Umbilical cord (tissue), 2 donors: ENCODE results near the gene RTL1. TPM values are rescaled to one million over a fixed set of nuclear protein-coding genes. Genes with fewer than 3 reads are reported as not detected.

Source experiments
- DNase-seq: peaks from one replicate; pipeline ENCODE4 v3.0.0-alpha.2; 2015; ENCODE audit warnings: low spot score
- total RNA-seq: library from RNA; depleted of rRNA; stranded (reverse); fragments of >200 nt; gene quantifications from one replicate; pipeline ENCODE4 v1.2.3, GENCODE V29; 2014; ENCODE audit warnings: low replicate concordance; ENCODE audit not compliant: insufficient read depth

Gene RTL1
- total RNA-seq, 1 donor from 2014 or later: 3.6 TPM

DNA sequence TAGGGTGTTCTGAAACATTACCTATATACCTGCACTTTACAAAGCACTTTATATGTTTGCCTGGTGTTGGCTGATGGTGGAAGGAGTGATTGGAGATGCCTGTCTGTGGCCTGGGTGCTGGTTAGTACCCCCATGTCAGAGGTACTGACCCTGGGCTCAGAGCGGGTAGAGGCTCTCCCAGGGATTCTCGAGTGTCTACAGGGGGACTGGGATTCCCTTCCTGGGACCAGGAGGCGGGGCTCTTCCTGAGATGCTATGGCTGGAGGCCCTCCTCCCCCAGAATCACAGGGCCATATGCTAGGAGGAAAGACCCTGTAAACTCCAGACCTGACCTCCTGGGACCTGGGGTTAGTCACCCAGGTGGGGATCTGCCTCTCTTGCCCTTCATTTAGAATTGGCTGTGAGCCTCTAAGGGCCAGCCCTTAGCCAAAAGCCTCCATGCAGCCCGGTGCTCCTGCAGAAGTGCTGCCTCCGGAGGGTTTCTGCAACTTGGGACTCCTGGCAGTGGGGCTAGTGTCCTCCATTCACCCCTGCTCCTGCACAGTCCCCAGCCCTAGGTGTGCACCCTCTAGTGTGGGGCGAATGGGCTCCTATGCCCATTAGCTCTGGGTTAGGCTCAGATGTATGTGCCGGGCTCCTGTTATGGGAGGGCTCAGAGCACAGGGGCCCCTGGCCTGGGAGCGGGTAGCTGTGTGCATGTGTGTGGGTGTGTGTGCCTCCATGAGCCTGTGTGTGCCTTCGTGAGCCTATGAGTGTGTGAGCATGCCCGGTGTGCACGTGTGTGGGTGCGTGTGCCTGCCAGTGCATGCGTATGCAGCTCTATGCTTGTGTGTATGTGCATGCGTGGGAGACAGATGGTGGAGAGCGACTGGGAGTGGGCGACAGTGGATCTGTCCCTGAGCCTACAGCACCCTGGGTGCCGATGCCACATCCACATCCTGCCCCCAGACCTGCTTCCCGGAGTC lies 36.6 kb downstream of the RTL1 start:
- no peak for DNase-seq

DNA sequence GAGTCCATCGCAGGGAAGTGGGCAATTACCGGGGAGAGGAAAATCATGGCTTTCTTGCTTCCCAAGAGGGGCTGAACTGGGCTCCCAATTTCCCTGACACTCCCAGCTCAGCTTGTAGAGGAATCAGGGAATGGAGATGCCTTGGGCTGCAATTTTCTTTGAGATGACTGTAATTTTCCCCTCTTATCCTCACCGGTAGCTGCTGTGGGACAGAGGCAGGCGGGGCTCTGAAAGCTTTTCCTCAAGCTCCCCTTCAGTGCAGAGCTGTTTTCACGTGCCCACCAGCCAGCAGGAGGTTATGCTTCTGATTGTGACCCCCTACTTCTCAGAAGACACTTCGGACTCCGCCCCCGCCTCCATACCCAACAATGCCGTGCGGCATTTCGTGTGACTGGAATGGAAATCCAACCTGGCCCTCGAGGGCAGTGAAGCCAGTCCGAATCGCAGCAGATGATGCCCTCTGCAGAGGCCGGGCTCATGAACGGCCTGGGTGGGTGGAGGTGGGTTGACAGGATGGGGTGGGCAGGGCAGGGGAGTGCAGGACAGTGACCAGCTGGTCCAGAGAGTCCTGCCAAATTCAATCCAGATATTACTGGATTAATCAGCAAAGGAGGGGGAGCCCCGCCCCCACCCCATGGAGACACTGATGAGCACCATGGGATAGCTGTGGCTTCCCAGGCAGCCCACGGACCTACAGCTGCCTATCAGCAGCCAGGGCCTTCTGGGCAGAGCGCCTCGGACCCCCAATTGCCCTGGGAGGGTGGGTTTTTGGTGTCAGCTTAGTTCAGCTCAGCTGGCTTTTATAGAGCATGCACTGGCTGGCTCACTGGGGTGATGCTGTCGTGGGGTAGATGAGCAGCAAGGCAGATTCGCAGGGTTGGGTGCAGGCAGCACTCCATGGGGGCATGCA lies 37.6 kb downstream of the RTL1 start:
- DNase-seq: no peak

DNA sequence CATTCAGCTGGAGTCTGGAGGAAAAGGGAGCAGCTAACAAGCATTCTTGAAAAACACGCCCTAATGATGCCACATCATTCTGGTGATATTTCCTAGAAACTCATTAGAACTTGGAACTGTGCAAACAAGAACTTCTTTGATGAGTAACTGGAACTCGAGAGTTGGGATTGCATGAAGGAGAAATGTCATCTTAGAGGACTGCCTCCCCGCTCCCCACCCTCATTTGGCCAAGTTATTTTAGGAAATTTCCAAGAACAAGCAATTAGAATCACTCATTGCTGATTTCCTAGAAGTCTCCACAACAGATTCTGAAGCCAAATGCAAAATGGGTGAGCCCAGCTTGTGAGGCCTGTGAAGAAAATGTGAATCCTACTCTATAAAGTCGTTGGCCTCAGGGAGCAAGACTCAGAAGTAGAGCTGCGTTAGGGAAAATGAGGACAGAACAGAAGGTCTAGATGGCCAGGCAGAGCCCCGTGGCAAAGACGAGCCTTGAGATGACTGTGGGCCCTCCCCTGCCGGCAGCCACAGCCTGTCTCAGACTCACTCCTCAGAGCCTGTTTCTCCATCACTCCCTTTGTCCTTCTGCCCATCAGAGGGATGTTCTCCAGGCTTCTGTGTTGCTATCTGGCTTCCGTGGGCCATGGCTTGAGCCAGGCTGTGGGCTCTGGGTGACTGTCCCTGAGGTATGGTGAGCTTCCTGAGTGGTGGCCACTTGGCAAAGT lies 38.4 kb downstream of the RTL1 start:
- no peak for DNase-seq

DNA sequence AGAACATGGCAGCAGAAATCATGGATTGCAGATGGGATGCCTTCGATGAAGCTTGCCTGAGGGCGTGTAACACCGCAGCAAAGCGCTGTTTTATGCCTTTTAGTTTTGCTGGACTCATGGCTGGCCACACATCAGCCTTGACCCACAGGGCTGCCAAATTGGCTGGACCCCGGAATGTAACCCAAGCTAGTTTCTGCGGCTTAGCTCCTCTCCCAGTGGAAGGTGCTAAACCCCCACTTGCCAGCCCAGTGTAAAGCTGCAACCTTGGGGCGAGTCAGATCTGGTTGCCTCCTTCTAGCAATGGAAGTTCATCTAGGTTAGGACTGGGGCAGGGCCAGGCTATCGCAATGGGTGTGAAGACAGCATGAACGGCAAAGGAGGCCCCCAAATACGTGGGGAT lies 39.3 kb downstream of the RTL1 start:
- no peak for DNase-seq

DNA sequence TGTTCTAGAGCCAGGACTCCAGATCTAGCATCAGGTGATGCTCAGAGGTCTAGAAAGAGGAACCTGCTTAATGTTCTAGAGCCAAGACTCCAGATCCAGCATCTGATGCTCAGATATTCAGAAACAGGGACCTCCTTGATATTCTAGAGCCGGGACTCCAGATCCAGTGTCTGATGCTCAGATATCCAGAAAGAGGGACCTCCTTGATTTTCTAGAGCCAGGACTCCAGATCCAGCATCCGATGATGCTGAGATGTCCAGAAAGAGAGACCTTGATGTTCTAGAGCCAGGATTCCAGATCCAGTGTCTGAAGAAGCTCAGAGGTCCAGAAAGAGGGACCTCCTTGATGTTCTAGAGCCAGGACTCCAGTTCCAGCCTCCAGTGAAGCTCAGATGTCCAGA lies 40.7 kb downstream of the RTL1 start:
- DNase-seq: no peak

DNA sequence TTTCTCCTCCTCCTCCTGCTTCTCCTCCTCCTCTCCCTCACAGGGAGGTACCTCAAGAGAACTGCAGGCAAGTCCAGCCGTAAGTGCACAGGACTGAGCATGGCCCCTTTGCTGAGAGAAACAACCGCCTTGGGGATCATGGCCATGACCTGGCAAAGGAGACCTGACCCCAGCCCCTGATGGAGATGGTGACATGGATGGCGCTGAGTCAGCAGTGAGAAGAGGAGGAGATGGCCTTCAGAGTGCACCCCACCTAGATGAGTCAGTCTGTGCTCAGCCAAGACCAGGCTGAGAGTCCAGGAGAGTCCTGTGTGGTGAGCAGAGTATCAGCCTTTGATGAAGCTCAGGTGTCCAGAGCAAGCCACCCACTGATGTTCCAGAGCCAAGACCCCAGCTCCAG lies 41.2 kb downstream of the RTL1 start:
- no peak for DNase-seq

DNA sequence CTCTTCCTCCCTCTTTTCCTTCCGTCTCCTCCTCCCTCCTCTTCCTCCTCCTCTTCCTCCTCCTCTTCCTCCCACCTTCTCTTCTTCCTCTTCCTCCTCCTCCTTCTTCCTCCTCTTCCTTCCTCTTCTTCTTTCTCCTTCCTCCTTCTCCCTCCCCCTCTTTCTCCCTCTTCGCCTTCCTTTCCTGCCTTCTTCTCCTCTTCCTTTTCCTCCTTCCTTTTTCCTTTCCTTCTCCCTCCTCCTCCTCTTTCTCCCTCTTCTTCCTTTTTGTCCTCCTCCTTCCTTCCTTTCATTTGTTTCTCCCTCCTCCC lies 41.6 kb downstream of the RTL1 start:
- no peak for DNase-seq

DNA sequence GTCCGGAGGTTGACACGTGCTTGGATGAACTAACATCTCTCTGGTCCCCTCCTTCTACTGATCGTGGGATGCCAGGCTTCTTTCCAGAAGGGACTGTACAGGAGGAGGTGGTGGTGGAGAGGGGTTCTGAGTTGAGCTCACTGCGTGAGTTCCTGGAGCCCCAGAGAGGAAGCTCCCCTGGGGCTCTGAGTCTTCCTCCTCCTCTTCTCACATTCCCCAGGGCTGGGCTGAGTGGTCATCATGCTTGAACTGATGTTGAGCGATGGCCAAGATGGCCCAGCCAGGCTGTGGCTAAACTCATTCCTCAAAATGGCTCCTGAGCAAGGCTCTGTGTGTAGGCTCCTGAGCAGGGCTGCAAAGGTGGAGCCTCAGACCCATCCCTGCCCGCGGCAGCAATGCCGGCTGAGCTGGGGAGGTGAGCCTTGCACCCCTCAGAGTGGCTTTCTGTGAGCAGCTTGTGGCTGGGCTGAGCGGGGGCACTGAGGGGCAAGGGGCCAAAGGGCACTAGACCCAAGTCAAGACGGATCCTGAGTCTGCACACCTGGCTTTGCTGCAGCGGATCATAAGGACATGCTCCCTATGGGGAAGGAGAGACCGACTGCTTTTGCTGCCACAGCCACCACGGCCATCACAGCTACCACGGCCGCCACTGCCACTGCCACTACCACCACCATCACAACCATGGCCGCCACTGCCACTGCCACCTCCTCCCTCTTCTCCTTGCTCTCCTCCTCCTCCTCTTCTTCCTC lies 42.2 kb downstream of the RTL1 start:
- no peak for DNase-seq

DNA sequence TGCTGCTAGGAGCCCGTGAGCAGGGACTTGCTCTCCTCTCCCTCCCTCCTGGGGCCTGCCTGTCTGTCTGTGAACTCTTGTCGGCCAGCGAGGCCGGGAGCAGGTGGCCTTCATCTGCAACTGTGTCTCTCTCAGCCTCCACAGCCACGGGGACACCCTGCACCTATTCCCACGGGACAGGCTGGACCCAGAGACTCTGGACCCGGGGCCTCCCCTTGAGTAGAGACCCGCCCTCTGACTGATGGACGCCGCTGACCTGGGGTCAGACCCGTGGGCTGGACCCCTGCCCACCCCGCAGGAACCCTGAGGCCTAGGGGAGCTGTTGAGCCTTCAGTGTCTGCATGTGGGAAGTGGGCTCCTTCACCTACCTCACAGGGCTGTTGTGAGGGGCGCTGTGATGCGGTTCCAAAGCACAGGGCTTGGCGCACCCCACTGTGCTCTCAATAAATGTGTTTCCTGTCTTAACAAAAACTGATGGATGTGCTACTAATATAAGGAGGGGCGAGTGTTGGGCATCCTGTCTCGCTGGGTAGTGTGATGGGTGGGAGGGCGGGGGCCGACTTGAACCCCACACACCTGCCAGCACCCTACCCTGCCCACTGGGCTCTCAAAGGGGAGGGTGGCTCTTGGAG lies 42.9 kb downstream of the RTL1 start:
- no peak for DNase-seq

DNA sequence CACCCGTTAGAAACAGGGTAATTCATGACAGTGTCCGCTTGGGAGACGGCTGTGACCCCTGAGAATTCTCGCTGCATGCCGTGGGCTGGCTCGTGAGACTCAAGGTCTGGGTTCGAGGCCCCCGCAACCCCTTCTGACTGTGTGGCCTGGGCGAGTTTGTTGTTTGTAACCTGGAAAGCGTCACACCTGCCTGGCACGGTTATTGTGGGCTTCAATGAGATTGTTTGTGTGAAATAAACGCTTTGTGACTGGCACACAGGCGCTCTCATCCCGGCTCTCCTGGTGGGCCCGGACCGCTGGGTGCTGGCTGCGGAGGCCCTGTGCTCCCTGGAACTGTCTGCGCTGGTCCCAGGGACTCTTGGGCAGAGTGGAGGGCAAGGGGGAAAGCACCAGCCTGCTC lies 43.7 kb downstream of the RTL1 start:
- DNase-seq: no peak

DNA sequence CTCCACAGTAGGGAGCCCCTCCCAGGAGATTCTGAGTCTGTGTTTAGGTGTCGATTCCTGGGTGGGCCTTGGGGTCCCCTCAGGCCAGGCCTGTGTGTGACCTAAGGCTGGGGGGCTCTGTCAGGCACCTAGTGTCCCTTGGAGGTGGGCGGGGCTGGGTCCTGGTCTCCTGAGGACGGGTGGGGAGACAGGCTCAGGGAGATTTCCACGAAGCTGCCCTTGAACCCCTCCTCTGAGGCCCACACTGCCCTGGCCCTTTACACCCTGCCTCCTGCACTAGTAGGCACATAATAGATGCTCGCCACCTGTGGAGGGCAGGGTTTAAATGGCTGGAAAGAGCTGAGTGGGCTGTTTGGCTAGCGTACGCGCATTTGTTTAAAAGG lies 44.7 kb downstream of the RTL1 start:
- no peak for DNase-seq

DNA sequence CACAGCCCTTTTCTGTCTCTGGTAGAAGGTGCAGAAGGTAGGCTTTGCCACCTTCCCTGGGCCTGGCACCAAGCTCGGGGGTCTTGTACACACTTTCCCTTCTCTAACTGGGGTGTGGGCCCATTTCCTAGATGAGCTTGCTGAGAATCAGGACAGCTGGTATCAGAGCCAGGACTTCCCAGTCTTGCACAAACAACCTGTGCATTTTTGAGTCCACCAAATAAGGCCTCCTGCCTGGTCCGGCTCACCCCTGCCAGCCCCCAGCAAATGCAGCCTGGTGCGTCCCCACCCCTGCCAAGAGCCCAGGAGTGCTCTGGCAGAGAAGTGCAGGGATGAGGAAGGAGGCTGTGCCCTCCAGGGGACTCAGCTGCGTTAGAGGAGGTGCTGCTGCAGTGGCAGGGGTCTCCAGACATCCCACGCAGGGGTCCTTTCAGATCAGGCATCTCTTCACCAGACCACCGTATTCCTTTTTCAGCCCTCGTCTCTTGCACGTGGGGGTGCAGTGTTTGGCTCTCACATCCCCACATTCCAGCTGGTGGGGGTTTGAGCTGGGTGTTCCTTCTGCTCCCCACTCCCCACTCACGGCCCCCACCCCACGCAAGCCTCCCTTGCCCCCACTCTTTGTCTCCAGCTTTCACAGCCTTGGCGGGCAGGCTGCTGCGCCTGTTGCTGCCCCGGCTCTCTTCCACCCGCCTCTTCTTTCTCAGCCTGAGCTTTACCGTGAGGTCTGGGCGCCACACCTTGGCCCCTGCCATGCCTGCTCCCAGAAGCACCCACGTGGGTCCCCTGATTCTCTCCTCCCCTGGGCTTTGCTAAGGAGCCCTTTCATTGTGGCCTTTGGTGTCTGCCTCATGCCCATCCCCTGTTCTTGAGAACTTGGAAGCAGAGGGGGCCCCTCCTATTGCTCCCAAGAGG lies 45.3 kb downstream of the RTL1 start:
- DNase-seq: no peak

DNA sequence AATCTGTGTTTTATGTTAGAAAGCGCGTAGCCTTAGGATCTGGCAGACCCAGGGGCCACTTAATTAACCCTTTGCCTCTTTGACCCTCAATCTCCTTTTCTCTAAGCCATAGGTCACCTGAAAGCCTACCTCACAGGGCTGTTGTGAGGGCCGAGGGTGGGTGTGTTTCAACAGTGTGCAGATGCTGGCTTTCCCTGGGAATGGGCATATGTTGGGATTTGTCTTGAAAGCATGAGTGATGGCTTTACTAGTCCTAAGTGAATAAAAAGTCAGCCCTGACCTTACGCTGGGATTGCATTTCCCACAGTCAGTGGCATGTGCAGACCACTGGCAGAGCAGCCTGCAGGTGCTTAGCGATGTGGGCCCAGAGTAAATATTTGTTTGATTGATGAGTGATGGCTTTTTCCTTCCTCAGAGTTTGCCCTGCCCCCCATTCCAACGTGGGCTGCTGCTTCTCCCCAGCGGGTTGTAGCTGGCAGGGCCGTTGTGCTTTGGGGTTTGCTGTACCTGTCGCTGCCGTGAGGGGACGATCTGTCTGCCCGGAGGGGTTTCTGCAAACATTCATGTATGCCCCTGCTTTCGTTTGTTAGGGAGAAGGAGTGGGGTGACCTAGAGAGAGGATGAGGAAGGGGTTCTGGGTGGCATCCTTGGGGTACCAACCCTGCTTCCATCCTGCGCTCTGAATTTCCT lies 46.1 kb downstream of the RTL1 start:
- no peak for DNase-seq

DNA sequence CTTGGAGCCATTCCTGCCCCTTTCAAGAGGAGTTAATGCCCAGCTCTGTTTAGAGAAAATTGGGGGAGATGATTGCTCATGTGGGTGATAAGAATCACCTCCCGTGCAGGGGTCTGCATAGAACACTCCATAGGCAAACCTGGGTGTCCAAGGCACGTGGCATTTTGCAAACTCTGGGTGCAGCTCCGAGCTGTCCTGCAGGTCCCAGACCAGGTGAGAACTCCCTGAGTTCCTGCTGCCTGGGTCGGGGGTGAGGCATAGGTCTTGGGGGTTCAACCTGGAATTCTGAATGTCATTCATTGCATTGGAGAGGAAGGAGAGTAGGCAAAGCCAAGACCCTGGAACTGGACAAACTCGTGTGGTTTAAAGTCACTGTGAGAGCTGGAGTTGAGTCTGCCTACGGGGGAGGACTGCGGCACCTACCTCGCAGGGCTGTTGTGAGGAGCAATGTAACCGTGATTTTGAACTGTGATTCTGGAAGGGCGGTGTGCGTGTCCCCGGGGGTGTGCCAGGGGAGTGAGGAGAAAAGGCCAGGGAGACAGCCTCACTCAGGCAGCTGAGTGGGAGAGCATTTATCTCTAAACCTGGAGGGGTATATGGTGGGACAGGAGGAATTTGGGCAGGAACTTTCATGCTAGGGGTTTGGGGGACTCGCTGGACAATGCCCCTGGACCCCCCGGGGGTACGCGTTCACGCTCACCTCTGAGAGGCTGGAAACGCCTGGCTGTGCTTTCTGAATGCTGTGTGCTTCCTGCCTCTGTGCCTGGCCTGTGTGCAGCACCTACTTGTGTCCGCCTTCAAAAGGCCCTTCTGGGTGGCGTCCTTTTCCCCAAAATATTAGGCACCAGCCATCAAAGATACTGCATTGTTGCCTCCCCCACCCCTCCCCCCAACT lies 47.2 kb downstream of the RTL1 start:
- DNase-seq: no peak

DNA sequence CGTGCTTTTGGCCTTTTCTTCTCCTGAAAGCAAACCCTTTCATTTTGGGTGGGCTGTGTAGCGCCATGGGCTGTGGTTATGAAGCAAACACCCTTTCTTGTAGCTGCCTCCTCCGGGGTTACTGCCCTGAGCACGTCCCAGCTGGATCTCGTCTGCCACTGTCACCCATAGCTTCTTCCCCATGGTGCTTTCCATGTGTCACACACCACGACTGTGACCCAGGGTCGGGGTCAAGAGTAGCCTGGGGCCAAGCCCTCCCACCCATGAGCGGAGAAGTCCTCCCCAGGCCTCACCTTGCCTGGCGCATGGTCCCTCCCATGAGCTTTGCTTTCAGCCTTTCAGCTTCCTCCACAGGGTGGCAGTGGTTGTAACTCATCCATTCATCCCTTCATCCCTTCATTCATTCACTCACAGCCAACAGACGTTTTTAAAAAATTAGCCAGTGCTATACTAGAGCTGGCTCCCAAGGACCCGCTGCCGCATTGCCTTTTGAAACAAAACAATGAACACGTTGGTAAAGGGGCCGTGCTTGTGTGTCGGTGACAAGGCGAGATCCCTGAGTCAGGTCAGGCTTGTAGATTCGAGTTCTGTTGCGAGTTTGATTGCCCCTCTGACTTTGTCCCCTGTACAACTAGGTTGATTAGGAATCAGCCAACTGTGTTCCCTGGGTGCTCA lies 48.1 kb downstream of the RTL1 start:
- DNase-seq: no peak

DNA sequence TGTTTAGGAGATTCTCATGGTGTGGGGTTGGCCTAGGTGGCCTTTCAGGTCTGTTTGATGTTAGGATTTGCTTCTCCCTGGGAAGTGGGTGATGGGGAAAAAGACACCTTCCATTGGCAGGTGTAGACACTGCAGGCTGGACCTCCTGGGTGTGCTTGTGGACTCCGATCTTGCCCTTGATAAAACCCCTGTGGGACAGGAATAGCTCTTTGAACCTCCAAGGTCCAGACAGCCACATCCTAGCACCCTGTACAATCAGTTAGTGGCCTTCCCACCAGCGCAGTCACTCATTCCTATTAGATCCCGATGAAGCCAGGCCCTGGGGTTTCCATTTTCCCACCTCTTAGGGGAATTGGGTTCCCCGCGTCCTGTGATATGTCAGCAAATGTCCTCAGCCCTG lies 49.1 kb downstream of the RTL1 start:
- no peak for DNase-seq

DNA sequence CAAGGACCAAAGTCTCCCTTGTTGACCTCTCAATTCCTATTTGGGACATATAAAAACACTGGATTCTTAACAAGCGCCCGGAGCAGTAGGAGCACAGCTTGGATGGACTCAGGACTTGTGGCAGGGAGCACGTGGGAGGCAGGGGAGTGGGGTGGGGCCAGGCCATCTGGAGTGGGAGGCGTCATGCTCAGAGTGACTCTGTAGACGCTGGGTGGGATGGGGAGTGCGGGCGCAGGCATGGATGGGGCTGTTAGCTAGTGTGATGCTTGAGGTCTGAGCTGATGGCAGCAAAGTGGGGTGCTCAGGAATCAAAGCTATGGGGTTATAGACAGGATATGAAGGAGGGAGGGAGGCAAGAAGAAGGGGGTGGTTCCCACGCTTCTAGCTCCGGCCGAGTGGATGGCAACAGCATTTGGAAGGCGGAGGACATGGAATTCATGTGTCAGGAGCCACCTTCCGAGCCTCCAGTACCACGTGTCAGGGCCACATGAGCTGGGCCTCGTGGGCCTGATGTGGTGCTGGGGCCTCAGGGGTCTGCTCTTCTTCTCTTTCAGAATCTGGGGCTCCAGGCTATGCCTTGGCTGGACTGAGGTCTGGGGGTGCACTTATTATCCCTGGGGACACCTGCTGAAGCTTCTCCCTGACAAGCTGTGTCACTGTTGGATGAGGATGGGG lies 51.4 kb downstream of the RTL1 start:
- DNase-seq: no peak
